SU-DHL-6 (cell line): ENCODE results near the gene WNT4.

ENCODE experiments used
- H2AFZ ChIP-seq: fragments of 200-600 bp; sonication (generic); 2 replicates; pipeline ENCODE4 v1.6.1; 2014; ENCODE audit warnings: low read depth, mild to moderate bottlenecking, moderate library complexity, mixed read lengths, antibody characterized with exemption, low read length; ENCODE audit not compliant: severe bottlenecking
- H3F3A ChIP-seq: fragments of 200-600 bp; shearing (Covaris generic); 2 replicates; pipeline ENCODE4 v1.6.0; 2016; ENCODE audit warnings: antibody characterized with exemption, mild to moderate bottlenecking; ENCODE audit not compliant: insufficient read depth
- H3K27ac ChIP-seq: fragments of 200-600 bp; sonication (generic); 2 replicates; pipeline ENCODE4 v1.5.1; 2016; ENCODE audit warnings: low read depth, mild to moderate bottlenecking, low read length, moderate library complexity, mixed read lengths
- H3K27me3 ChIP-seq: fragments of 200-600 bp; sonication (generic), shearing (Covaris generic); 2 replicates; pipeline ENCODE4 v1.6.0; 2014; ENCODE audit warnings: mild to moderate bottlenecking, low read length
- H3K36me3 ChIP-seq: fragments of 200-600 bp; sonication (generic); 2 replicates; pipeline ENCODE4 v1.6.1; 2014; ENCODE audit warnings: mild to moderate bottlenecking, low read length, mixed read lengths
- H3K4me2 ChIP-seq: fragments of 300-600, 200-600 bp; shearing (Covaris generic), sonication (generic); 2 replicates; pipeline ENCODE4 v1.6.0; 2014; ENCODE audit warnings: low read length, low read depth, mild to moderate bottlenecking; ENCODE audit not compliant: poor library complexity, severe bottlenecking
- H3K4me3 ChIP-seq: fragments of 200-600 bp; sonication (generic); 2 replicates; pipeline ENCODE4 v1.5.1; 2014; ENCODE audit warnings: antibody characterized with exemption, low read length, mild to moderate bottlenecking, mixed read lengths; ENCODE audit not compliant: insufficient read depth, poor library complexity, severe bottlenecking
- H3K79me2 ChIP-seq: fragments of 200-600 bp; sonication (generic); 2 replicates; pipeline ENCODE4 v1.6.1; 2014; ENCODE audit warnings: mild to moderate bottlenecking, low read length, moderate library complexity; ENCODE audit not compliant: insufficient read depth
- H3K9ac ChIP-seq: fragments of 200-600 bp; sonication (generic); 2 replicates; pipeline ENCODE4 v1.7.0; 2014; ENCODE audit warnings: mild to moderate bottlenecking, low read length
- H3K9me2 ChIP-seq: fragments of 200-600 bp; sonication (generic); replicated peaks from 2 replicates; pipeline ENCODE4 v1.6.1; 2014; ENCODE audit warnings: low read length; ENCODE audit not compliant: insufficient read depth
- H3K9me3 ChIP-seq: fragments of 200-600 bp; sonication (generic); 2 replicates; pipeline ENCODE4 v1.6.1; 2014; ENCODE audit warnings: low read length, mixed read lengths; ENCODE audit not compliant: insufficient read depth
- H4K20me1 ChIP-seq: fragments of 200-600 bp; sonication (generic); 2 replicates; pipeline ENCODE4 v1.6.1; 2014; ENCODE audit warnings: low read depth, mild to moderate bottlenecking, antibody characterized with exemption, low read length, moderate library complexity, mixed read lengths
- CTCF ChIP-seq: fragments of 200-600 bp; sonication (generic); IDR thresholded peaks from one replicate; pipeline ENCODE4 v1.5.1; 2017; ENCODE audit warnings: antibody characterized with exemption, mild to moderate bottlenecking, low read length, moderate library complexity; ENCODE audit not compliant: insufficient read depth, poor library complexity, severe bottlenecking
- EZH2phosphoT487 ChIP-seq: fragments of 200-600 bp; sonication (generic), shearing (Covaris generic); conservative IDR thresholded peaks from 2 replicates; pipeline ENCODE4 v1.6.1; 2018; ENCODE audit warnings: mild to moderate bottlenecking, antibody characterized with exemption, low read length, moderate library complexity, mixed read lengths

Gene WNT4

GRCh38 chr1:22127731-22128130 is 15.2 kb downstream of the WNT4 start:
- no peak overlapping the region for H2AFZ ChIP-seq
- H3K9me3 ChIP-seq, result no peaks in the 10 kb centered on the region
- no peak overlapping the region for H3K27ac ChIP-seq
- H3K4me3 ChIP-seq, result no peak overlapping the region
- H3K27me3 ChIP-seq, result no peaks in the 10 kb centered on the region
- H3F3A ChIP-seq, result no peaks in the 10 kb centered on the region
- no peaks in the 10 kb centered on the region for H4K20me1 ChIP-seq
- no peaks in the 10 kb centered on the region for H3K36me3 ChIP-seq
- H3K79me2 ChIP-seq, result no peaks in the 10 kb centered on the region
- H3K9me2 ChIP-seq, result no peaks in the 10 kb centered on the region
- no peak overlapping the region for H3K9ac ChIP-seq
- no peak overlapping the region for H3K4me2 ChIP-seq
- TF ChIP-seq CTCF (no peak), EZH2phosphoT487 (no peak)

GRCh38 chr1:22127248-22127647 is 15.6 kb downstream of the WNT4 start:
- Histone ChIP-seq H2AFZ (no peak overlapping the region), H3K27me3 (no peaks in the 10 kb centered on the region), H3K9me2 (no peaks in the 10 kb centered on the region), H3K27ac (no peak overlapping the region), H3K79me2 (no peaks in the 10 kb centered on the region), H3K4me2 (no peak overlapping the region), H3K9ac (no peak overlapping the region), H3K36me3 (no peaks in the 10 kb centered on the region), H3K9me3 (no peaks in the 10 kb centered on the region), H3F3A (no peaks in the 10 kb centered on the region), H3K4me3 (no peak overlapping the region), H4K20me1 (no peaks in the 10 kb centered on the region)
- no peak for TF ChIP-seq CTCF
- no peak for TF ChIP-seq EZH2phosphoT487

- no peak overlapping the region for H3K4me3 ChIP-seq
- H3K9me2 ChIP-seq, result no peaks in the 10 kb centered on the region
- no peak overlapping the region for H2AFZ ChIP-seq
- H4K20me1 ChIP-seq, result no peaks in the 10 kb centered on the region
- no peak overlapping the region for H3K4me2 ChIP-seq
- H3K9me3 ChIP-seq, result no peaks in the 10 kb centered on the region
- TF ChIP-seq EZH2phosphoT487 (no peak), CTCF (no peak)
- H3F3A ChIP-seq, result no peaks in the 10 kb centered on the region
- no peaks in the 10 kb centered on the region for H3K27me3 ChIP-seq
- no peak overlapping the region for H3K9ac ChIP-seq
- no peak overlapping the region for H3K27ac ChIP-seq
- no peaks in the 10 kb centered on the region for H3K36me3 ChIP-seq
- H3K79me2 ChIP-seq, result no peaks in the 10 kb centered on the region
Observed at GRCh38 chr1:22126531-22126930, 16.4 kb downstream of the WNT4 start.
